HK-2 (cell line): ENCODE results near the gene SLC43A3.

Experiments
- DNase-seq: peaks from one replicate; pipeline ENCODE4 v3.0.0-alpha.2; 2018; ENCODE audit not compliant: unreplicated experiment

Gene SLC43A3

DNA sequence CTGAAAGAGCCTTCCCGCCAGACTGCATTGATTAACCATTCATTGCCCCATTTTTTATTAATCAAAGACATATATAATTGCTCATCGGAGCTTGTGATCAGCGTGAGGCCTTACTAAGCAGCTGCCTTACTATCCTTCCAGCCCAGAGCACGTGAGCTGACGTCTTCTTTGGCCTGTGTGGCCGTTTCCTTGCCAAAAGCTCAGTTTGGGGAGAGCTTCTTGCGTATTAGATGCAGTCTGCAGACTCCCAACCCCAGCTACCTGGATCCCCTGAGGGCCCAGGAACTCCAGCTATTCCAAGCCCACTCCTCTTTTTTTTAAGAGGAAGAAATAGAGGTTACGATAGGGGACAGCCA, 784 bp upstream of the SLC43A3 start:
- no peak for DNase-seq

DNA sequence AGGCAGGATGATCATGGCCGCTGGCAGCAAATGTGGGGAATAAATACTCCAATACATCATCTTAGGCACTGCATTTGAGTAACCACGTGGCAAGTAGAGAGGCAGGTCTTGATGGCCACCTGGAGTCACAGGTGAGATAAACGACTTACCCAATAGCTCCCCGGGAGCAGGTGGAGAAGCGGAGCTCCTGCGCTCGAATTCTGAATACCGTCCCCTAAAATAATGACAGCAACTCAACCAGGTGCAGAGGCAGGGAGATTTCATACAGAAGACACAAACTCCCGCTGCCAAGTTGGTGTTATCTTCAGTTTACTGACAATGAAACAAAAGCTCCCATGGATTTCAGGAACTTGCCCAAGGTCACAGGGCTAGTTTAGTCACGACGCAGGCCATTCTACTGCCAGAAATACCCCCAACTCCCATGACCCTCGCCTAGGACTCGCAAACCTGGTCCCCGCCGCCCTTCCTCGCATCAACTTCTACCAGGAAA, 437 bp downstream of the SLC43A3 start:
- DNase-seq, result no peak

DNA sequence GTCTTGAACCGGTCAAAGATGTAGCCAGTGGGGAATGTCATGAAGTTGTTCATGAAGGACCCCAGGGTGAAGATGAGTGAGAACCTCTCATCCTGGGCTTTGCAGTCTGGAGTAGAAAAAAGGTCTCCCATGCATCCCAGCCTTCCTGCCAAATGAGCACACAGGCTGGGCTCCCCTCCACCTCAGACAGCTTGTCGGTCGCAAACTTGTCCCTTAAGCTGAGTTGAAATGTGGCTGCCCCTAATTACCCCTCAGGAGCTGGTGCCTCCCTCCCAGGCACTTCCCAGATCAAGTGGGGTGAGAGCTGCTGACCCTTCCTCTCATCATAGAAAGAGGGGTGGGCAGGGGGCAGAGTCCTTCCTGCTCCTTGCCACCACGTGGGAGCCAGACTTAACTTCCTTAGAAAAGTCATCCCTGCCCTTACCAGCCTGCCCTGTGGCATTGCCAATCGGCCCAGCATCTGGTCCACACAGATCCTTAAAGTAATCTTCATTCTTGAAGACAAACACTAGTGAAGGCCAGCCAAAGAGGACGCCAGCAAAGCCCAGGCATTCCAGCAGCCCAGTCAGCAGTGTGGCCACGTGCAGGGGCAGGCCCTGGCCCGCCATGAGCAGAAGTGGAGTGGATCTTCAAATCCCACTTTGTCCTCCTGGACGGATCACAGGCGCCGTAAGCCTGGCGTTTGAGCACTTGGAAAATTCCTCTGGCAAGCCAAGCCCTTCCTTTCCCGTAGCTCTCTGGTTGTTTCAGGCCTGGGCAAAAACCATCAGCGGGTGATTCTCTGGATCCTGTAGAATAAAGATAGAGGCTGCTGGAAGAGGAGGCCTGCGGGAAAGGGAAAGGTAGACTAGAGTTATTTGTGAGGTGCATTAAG, 1.1 kb downstream of the SLC43A3 start:
- no peak for DNase-seq

DNA sequence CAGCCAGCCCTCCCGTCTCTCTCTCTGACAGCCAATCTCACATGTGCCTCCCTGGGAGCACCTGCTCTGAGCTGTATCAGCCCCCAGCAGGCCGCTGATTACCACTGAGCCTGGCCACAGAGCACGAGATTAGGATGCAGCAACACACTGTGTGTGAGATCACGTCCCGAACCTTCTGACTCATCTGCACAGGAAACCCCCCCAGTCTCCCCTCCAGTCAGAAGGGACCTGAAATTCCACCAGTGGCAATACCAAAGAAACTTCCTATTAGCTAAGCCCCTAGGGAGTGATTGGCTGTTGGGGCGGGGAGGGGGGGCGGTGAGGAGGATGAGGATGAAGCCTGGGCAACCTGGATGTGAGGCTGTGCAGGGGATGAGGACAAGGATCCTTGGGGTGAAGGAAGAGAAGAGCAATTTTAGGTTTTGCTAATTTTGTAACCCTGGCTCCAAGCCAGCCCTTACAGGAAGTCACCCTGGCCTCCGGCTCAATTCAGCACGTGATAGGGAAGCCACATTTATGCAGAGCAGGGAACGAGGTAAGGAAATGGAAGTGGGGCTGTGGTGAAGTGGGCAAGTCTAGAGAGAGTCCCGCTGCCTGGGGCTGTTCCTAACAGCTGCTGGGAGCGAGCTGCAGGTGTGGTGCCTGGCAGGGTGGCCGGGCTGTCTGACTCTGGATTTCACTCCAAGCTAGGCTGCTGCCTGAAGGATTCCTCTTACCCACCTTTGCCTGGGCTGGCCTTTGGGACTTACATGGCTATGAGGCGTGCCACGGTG, 1.9 kb downstream of the SLC43A3 start:
- DNase-seq, result peak; percentile 86

DNA sequence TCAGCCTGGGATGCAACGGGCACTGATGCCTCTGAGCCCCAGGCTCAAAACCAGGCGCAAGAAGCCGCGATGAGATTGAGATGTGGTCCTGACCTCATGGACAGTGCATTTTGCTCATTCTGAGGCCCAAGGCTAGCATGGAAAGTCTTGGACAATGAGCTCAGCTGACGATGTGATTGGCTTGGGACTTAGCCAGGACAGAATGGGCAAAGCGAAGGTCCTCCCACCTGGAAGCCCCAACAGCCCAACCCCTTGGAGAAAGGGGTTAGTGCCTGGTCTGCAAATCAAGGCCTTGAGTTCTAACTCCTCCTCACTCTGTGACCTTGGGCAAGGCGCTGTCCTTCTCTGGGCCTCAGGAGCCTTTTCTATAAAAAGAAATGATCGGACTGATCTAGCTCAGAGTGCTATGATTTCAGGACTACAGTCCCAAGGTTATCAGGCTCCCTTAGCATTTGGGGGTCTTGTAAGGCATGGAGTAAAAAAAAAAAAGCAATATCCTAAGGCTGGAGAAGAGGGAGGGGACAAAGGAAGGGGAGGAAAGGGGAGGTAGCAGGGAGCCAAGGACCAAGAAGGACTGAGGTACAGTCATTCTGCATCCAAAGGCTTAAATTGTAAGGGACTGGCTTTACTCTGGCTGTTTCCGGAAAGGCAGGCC, 2.7 kb downstream of the SLC43A3 start:
- no peak for DNase-seq

DNA sequence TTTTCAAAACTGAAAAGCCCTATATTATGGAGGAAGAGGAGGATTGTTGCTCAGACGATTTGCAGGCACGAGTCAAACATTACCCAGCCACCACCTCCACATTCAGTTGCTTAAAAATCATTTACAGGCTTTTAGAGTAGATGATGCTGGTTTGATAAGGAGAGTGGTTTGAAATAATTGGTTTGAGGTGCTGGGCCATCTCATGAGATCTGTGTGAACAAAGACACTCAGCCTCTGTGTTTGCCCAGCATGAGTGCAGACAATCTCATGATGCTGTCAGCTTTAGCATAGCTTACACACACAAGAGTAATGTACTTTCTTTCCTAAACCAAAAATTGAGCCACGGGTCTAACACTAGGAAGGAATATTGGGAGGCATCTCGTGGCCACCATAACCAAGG, 4.3 kb downstream of the SLC43A3 start:
- no peak for DNase-seq

DNA sequence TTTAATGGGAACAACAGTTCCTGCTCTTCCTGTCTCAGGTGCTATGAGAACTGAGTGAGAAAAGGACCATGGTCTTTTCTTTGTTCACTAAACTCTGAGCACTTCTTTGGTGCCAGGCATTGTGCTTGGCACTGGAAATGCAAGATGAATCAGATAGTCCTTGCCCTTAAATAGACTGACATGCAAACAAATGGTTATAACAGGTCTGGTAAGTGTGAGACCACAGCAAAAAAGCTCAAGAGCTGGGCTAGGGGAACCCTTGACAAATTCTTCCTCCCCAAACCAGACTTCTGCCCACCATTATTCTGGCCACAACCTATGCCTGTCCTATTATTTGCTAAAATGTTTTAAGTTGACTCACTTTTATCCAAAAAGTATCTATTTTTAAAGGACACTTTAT, 5.1 kb downstream of the SLC43A3 start:
- no peak for DNase-seq

DNA sequence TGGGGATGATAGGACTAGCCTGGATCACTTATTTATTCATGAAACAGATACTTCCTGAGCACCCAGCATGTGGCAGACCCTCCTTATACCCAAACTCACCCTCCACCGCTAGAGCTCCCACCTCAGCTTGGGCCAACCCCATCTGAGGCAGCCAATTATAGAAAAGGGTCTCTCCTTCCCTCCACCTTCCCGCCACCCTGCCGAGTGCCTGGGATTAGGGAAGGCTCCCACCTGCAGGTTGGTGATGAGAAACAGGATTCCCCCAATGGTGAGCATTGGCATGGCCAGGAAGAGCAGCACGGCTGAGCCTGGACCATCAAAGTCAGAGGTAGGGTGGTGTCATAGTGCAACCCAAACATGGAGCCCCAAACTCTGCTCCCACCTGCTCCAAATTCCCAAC, 5.9 kb downstream of the SLC43A3 start:
- no peak for DNase-seq

DNA sequence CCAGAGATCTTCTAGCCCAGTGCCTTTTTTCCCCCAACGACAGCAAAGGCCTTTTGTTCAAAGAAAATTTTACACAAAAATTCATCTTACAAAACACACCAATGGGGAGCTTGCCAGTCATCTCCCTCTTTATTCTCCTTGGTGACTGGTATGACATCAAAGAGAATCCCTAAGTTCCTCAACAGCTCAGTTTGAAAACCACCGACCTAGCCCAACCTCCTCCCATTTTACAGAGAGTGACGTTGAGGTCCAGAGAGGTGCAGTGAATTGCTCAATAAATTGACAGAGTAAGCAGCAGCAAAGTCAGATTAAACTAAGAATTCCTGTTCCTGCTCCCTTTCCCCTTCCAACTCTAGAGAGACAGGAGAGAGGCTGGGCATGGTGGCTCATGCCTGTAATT, 7.8 kb downstream of the SLC43A3 start:
- no peak for DNase-seq

DNA sequence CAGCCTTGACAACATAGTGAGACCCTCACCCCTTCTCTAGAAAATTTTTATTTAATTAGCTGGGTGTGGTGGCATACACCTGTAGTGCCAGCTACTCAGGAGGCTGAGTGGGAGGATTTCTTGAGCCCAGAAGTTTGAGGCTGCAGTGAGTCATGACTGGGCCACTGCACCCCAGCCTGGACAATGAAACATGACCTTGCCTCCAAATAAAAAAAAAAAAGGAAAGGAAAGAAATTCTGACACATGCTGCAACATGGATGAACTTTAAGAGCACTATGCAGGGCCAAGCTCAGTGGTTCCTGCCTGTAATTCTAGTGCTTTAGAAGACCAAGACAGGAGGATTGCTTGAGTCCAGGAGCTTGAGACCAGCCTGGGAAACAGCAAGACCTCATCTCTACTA, 8.8 kb downstream of the SLC43A3 start:
- DNase-seq, result no peak

DNA sequence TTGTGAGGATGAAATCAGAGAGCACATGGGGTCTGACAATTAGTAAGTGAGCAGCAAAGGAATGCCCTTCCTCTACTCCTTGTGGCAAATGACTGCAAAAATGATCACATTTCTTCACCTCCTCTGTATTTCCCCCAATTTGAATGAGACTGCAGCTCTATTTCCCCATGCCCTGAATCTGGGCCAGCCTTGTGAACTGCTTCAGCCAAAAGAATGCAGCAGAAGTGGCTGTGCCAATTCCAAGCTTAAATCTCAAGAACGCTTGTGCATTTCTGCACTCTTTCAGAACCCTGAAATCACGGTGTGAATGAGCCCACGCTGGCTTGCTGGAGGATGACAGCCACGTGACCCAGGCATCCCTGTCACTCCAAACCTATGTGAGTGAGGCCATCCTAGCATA, 9.9 kb downstream of the SLC43A3 start:
- no peak for DNase-seq

DNA sequence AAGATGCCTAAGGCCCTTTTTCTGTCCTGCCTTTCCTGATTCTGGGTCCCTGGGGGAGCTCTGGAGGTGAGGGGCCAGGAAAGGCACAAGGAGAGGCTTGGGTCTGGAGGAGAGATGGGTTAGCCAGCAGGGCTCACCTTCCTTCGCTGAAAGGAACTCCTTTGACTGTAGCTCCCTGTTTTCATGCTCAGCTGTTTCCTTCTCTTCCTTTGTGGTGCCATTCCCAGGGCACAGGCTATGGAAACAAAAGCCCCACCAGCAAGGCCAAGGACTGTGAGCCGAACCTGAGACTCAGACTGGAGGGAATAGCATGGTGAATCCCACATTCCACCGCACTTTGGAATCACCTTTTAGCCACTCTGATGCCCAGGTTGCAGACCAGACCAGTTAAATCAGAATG, 10.5 kb downstream of the SLC43A3 start:
- DNase-seq, result no peak

DNA sequence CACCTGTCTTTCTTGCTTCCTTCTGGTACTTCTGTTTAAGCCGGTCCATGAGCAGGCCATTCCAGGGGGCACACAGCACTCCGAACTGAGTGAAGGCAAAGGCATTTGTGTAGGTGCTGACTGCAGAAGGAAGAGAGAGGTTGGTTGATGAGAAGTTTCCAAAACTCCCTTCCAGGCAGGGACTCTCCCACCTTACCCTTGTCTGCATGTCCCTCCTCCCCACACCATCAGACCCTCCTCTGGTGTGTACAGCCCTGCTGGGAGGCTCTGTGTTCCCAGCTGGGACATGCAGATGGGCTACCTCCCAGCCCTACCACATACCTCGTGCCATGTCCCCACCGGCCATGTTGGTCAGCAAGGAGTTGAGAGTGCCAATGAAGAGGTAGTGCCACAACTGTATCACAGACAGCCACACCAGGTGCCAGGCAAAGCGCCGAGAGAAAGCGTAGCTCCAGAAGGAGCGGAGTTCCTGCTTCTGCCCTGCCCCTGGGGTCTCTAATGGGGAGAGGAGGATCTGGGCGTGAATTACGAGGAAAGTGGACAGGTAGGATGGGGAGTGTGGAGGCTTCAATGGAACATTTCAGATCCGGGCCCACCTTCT, 12.2 kb downstream of the SLC43A3 start:
- no peak for DNase-seq

DNA sequence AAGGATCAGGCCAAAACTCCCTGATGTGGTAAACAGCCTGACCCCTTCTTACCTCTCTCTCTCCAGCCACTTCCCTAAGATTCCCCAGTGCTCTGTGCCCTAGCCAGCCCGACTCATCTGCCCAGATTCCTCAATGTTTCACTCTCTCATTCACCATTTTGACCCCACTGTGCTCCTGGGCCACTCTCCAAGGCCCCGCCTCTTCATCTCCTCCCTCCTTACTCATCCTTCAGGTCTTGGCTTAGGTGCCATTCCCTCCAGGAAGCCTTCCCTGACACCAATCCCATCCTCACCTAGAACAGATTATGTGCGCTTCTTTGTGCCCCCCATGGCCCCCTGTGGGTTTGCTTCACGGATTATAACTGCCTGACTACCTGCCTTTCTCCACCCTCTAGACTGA, 13.2 kb downstream of the SLC43A3 start:
- no peak for DNase-seq

DNA sequence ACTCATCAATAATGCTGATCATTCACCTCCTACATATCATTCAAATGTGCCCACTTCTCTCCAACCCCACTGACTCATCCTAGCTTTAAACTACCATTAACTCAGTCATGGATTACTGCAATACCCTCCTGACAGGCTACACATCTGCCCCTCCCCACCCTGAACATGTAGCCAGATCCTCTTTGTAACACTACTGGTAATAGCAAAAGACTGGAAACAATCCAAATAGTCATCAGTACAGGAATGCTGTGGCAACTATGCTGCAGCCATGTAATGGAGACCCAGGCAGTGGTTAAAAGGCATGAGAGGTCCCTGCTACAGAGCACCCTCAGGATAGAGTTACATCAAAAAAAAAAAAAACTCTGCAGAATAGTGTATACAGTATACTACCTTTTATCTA, 16.6 kb downstream of the SLC43A3 start:
- no peak for DNase-seq

DNA sequence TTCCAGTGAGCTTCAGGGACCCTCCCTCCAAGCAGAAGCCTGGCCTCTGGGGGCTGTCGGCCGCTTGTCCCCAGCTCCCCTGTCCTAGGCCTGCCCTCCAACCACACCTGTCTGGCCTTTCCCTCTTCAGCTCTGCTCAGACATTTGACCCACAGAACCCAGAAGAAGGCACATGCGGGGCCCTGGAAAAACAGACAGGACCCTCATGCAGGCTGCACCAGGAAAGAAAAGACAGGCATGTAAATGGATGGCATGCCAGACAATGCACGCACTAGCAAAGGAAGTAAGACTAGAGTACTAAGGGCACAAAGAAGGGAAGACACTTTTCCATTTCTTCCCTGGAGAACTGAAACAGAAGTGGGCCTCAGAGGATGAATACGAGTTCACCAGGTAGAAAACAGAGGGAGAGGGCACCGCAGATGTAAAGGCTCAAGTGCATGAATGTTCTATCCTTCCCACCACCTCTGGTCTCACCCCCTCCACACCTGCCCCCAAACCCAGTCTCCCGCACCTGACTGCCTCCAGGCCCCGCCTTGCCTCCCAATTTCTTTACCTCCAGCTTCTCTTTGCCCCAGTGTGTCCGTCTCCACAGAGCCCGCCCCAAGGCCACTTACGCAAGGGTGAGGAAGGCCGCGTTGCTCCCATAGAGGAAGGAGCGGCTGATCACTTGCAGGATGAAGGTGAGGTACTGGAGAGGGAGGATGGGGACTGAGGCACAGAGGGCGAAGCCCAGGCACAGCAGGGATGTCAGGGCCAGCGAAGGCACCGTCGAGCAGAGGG, 17.4 kb downstream of the SLC43A3 start:
- DNase-seq, result no peak

DNA sequence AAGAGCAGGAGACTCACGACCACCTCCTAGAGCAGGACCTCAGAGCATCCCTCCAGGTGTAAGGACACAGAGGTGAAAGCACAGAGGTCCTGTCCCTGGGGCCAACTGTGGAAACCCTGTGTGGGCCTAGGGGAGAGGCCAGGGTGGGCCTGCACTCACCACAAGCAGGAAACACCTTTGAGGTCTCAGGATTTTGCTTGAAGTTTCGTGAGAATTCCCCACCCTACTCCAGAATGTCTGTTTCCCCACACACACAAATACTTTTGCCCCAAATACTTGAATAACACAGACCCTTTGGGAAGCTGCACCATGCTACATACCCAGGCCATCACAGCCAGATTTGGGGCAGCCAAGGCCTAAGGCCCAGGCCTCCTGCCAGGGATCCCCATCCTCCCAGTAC, 18.1 kb downstream of the SLC43A3 start:
- no peak for DNase-seq

DNA sequence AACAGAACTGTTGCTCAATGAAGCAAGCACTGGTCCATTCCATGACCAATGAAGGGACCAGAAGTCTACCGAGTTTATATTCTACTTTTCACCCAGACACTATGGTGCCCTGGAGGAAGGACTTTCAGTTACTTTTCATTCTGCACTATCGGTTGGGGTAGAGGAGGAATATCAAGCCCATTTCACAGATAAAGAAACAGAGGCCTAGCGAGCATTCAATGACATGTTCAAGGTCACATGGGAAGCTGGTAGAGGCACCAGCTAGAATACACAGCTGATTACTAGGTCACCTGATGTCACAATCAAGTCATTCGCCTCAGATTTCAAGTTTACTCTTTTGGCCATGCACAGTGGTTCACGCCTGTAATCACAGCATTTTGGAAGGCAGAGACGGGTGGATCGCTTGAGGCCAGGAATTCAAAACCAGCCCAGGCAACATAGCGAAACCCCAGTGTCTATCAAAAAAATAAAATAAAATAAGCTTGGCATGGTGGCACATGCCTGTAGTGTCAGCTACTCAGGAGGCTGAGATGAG, 18.9 kb downstream of the SLC43A3 start:
- no peak for DNase-seq

DNA sequence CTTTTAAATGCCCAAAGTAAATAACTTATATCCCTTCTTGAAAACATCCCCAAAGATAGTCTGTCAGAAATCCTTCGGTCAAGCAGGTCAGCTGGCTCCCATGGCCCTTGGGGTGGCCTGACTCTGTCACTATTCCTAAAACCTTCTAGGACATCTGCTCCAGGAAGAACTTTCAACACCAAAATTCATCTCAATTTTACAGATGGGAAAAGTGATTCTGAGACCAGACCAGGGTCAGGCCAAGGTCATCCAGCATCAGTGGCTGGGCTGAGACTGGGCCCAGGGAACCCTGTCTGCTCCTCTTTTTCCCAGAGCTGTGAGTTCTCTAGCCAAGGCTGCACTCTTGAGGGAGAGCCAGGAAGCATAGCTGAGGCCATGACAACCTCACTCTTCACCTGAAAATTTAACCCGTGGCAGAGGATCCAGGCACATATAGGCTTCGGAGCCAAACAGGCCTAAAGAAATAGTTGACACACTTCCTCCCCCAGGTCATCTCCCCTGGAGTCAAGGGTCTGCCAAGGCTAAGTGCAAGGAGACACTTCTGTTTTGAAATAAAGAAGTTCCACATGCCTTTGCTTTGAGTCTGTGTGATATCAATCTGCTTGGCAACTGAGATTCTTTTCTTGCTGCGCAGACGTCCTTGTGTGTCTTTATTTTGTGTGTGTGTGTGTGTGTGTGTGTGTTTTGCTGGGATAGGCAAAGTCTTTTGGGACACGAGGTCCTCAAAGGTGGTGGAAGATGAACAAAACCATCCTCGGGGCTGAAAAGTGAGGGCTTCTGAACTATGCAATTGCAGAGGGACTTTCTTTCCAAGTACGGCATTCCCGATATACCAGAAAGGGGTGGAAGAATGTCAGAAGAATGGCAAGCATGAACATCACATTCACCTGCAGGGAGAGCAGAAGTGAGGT, 19.7 kb downstream of the SLC43A3 start:
- DNase-seq, result no peak

DNA sequence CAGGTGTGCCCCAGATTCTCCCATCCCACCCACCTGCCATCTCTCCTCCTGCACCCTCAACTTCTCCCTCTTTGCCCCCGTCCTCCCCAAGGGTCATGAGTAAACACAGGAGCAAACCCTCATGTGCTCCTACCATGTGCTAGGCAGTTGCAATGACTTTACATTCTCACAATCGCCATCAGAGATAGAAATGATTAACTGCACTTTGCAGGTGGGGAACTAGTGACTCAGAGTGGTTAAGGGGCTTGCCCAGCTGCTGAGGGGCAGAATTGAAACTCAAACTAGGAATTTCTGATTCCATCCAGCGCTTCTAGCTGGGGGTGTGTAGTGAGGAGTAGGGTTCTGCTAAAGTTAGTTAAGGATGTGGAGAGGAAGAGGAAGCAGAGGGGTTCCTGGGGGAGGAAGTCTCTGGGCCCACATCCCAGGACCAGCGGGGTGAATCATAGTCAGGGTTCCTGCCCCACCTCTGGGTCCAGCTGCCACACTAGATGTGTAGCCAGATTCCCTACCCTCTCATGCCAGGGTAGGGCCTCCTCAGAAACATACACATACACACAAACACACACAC, 20.5 kb downstream of the SLC43A3 start:
- DNase-seq, result peak; percentile 52
